Retinal pigment epithelial cell (primary cell): ENCODE data around the gene DSTYK.
A peak's percentile ranks its signal among the peaks of the same experiment; 100 is the strongest.

ENCODE experiments used
- DNase-seq: peaks from one replicate; pipeline ENCODE4 v3.0.0-alpha.2; 2010; ENCODE audit warnings: low read depth
- H3K4me3 ChIP-seq: 2 replicates; pipeline ENCODE4 v1.5.1; 2011; ENCODE audit warnings: mild to moderate bottlenecking, low read length, control low read depth, moderate library complexity
- CTCF ChIP-seq: conservative IDR thresholded peaks from 2 replicates; pipeline ENCODE4 v1.5.1; 2011; ENCODE audit warnings: low read depth, low read length, control low read depth, inconsistent platforms

DSTYK gene

GRCh38 chr1:205172729-205173366 lies 38.7 kb downstream of the DSTYK start:
- DNase-seq = peak; percentile 55
- no peak for TF ChIP-seq CTCF
- H3K4me3 ChIP-seq = no peak overlapping the region

GRCh38 chr1:205171369-205171768 lies 40.1 kb downstream of the DSTYK start:
- no peak for TF ChIP-seq CTCF
- H3K4me3 ChIP-seq = no peak overlapping the region
- DNase-seq = no peak

DNA sequence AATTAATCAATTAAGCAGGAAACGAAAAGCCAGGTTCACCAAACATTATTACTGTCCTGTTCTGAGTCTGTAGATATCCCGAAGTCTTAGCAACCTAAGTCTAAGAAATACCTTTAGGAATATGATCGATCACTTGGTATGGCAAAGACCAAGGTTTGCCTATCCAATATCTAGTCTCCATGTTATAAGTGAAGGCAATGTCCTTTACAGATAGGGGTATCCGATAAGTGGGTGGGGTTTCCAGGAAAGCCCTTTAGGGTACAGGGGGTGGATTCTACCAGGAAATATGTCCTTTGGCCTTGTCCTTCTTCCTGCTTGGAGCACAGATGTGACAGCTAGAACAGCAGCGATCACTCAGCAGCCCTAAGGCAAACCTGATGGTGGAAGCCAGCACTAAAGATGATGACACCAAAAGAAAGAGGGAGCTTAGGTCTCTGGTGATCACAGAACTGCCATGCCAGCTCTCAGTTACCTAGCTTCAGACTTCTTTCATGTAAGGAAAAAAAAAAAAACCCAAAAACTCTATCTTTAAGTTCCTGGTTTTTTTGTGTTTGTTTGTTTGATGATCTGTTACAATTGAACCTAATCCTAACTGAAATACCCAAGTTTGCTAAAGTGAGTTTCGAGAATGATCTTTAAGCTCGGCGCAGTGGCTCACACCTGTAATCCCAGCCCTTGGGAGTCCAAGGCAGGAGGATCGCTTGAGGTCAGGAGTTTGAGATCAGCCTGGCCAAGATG lies 40.8 kb downstream of the DSTYK start:
- DNase-seq = no peak
- TF ChIP-seq CTCF = no peak
- no peak overlapping the region for H3K4me3 ChIP-seq

DNA sequence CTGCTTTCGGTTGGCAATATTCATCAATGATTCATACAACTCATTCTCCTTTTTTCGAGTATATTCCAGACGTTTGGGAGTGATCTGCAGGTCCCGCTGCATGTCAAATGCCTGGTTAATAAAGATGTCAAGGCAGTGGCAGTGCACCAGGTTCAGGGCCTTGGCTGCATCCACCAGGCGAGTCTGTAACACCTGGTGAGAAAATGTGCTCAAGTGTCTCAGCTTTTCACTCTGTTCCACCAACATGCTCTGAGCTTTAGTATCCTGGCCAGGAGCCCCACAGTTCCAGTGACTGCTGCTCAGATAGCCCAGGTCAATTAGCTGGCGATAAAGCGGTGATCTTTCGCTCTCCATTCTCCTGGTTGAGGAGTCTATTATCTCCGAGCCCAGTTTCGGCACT lies 42.3 kb downstream of the DSTYK start:
- H3K4me3 ChIP-seq = no peak overlapping the region
- no peak for DNase-seq
- TF ChIP-seq CTCF = no peak

DNA sequence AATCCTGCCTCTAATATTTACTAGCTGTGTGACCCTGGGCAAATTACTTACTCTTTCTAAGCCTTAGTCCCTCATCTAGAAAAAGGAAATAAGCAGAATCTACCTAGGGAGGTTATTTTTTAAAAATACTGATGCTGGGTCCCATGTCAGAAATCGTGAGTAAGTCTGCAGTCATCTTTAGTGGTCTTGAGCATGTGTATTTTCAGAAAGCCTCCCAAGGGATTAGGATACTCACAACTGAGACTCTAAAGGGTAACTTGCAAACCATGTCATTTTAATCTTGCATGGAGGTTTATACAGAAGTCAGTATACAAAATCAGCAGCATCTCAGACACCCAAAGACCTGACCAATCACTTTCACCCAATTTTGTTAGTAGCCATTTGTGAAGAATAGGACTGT lies 43.2 kb downstream of the DSTYK start:
- H3K4me3 ChIP-seq = no peak overlapping the region

GRCh38 chr1:205162301-205162700 lies 49.2 kb downstream of the DSTYK start:
- no peak overlapping the region for H3K4me3 ChIP-seq
- DNase-seq = peak; percentile 74
- no peak for TF ChIP-seq CTCF

More for the DNA sequence above, 43.2 kb downstream of the DSTYK start:
- no peak for TF ChIP-seq CTCF
- no peak for DNase-seq

- H3K4me3 ChIP-seq = no peak overlapping the region
- TF ChIP-seq CTCF = no peak
- DNase-seq = no peak
Observed at GRCh38 chr1:205161076-205161475, 50.4 kb downstream of the DSTYK start.
